Measurements from ENCODE around the gene TOB1.

- TF ChIP-seq ZNF274 (IDR thresholded peaks at IDR 0.05; ENCODE audit: low read depth, low read length) (no peak), YY1 (IDR thresholded peaks at IDR 0.05; ENCODE audit: insufficient read depth, insufficient read length) (no peak)
Observed at GRCh38 chr17:50817838-50818237, 48.3 kb downstream of the TOB1 start.

All from NT2/D1 (cell line).